ENCODE measurements around the gene PIGH. TPM values are rescaled to one million over a fixed set of nuclear protein-coding genes. Genes with fewer than 3 reads are reported as not detected.

The PIGH gene
- total and polyA plus RNA-seq, 2 of the 13 experiments (the other 11 are each of a cell fraction or from before 2014, with no cell fraction given): 30.0 to 43.5 TPM

DNA sequence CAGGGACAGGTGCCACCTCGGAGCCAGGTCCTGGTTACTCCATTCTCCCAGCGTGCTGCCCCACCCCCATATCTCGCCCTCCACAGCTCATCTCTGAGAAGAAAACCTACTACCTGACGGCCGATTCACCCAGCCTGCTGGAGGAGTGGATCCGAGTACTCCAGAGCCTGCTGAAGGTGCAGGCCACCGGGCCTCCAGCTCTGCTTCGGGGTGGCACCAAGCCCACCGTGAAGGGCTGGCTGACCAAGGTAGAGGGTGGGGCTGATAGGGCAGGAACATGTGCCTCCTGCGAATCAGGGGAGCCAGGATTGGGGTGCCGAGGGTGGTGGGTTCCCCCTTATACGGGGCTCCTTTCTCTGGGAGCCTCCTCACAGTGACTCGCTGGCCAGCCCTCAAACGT is 25.9 kb downstream of the PIGH start:
- 99% methylated on average over 11 of the region's 14 CpGs for WGBS (ENCODE audit: low lambda C conversion rate)
- no peak overlapping the region for H2AFZ ChIP-seq (ENCODE audit: low read length)
- TF ChIP-seq TARDBP (CRISPR knock-in tag; IDR thresholded peaks at IDR 0.05) (no peak), FOSL1 (CRISPR knock-in tag; IDR thresholded peaks at IDR 0.05; ENCODE audit: borderline replicate concordance) (no peak), SRSF9 (IDR thresholded peaks at IDR 0.05; ENCODE audit: borderline replicate concordance, insufficient read depth, low read depth, low read length, poor library complexity, severe bottlenecking) (no peak), HBP1 (CRISPR knock-in tag; IDR thresholded peaks at IDR 0.05; ENCODE audit: low read depth) (no peak), CTCF (CRISPR knock-in tag; IDR thresholded peaks at IDR 0.05) (no peak), ZNF333 (CRISPR knock-in tag; IDR thresholded peaks at IDR 0.05; ENCODE audit: borderline replicate concordance) (no peak), ZNF569 (CRISPR knock-in tag; IDR thresholded peaks at IDR 0.05; ENCODE audit: borderline replicate concordance) (no peak), ZNF383 (CRISPR knock-in tag; IDR thresholded peaks at IDR 0.05; ENCODE audit: borderline replicate concordance) (no peak), RBFOX2 (IDR thresholded peaks at IDR 0.05; ENCODE audit: low read depth, low read length) (no peak), ZMAT5 (CRISPR knock-in tag; IDR thresholded peaks at IDR 0.05; ENCODE audit: borderline replicate concordance, low read depth) (no peak)
- TF ChIP-seq, protein P1, sequence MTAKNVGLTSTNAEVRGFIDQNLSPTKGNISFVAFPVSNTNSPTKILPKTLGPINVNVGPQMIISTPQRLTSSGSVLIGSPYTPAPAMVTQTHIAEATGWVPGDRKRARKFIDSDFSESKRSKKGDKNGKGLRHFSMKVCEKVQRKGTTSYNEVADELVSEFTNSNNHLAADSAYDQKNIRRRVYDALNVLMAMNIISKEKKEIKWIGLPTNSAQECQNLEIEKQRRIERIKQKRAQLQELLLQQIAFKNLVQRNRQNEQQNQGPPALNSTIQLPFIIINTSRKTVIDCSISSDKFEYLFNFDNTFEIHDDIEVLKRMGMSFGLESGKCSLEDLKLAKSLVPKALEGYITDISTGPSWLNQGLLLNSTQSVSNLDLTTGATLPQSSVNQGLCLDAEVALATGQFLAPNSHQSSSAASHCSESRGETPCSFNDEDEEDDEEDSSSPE (CRISPR knock-in tag; IDR thresholded peaks at IDR 0.05): no peak
- TF ChIP-seq, protein P2, sequence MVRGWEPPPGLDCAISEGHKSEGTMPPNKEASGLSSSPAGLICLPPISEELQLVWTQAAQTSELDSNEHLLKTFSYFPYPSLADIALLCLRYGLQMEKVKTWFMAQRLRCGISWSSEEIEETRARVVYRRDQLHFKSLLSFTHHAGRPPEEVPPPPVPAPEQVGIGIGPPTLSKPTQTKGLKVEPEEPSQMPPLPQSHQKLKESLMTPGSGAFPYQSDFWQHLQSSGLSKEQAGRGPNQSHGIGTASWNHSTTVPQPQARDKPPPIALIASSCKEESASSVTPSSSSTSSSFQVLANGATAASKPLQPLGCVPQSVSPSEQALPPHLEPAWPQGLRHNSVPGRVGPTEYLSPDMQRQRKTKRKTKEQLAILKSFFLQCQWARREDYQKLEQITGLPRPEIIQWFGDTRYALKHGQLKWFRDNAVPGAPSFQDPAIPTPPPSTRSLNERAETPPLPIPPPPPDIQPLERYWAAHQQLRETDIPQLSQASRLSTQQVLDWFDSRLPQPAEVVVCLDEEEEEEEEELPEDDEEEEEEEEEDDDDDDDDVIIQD (CRISPR knock-in tag; IDR thresholded peaks at IDR 0.05; ENCODE audit: low read depth): no peak
- DNase-seq (ENCODE audit: low spot score): no peak
- H3K9ac ChIP-seq (ENCODE audit: insufficient read depth, low read depth, low read length): no peak overlapping the region
- no peak for FAIRE-seq
- no peak overlapping the region for H3K27ac ChIP-seq (ENCODE audit: extremely low read length, insufficient read depth, low read length)
- no peaks in the 10 kb centered on the region for H3K27me3 ChIP-seq (ENCODE audit: control insufficient read depth in 1 of 2, insufficient read depth in 2 of 2, low read length in 2 of 2)
- ATAC-seq: no peak
- intact Hi-C loops (cut with micrococcal nuclease; ENCODE audit: unreplicated experiment) (loop anchor here (5.0 kb wide), 1 partner anchor 1217 kb away; no protein-coding TSS in a partner anchor), in situ Hi-C loops (cut with HindIII; ENCODE audit: extremely low pct_ligation_motif_present, low pct_unique_long_range_greater_than_20kb) (no loop called here)
- H3K79me2 ChIP-seq (ENCODE audit: insufficient read depth, low read length): no peaks in the 10 kb centered on the region
- H3K9me3 ChIP-seq (ENCODE audit: low read length): no peaks in the 10 kb centered on the region
- no TSS peak for BruUV-seq (replicated peaks)
- H3K4me1 ChIP-seq (ENCODE audit: insufficient read depth, low read length): peaks cover 14% of the 10 kb centered on the region
- ChIA-PET POLR2A (no interaction called here), CTCF (ENCODE audit: low intra/inter-chr PET ratio, low total read pairs) (no interaction called here)
- H3K4me2 ChIP-seq (ENCODE audit: low read depth, low read length): no peak overlapping the region
- H3K4me3 ChIP-seq (replicated peaks in 1 of 3; ENCODE audit: insufficient read depth in 1 of 3, low read depth in 2 of 3, low read length in 3 of 3): no peak overlapping the region
- H3K36me3 ChIP-seq (replicated peaks in 1 of 2; ENCODE audit: control insufficient read depth in 1 of 2, insufficient read depth in 2 of 2, low read length in 2 of 2): peaks cover 0 to 3% of the 10 kb centered on the region in 2 experiments; a peak in 1 of 5 replicates
- no peaks in the 10 kb centered on the region for H4K20me1 ChIP-seq (ENCODE audit: insufficient read depth, low read length)

All from HepG2 (cell line).